PC-3 (cell line): ENCODE data around the gene GNAZ. TPM values are rescaled to one million over a fixed set of nuclear protein-coding genes. Genes with fewer than 3 reads are reported as not detected.

ENCODE experiments used
- ATAC-seq: fragments of 200-7000 bp; cut with Tn5 transposase; 2 replicates; pipeline ENCODE4 v1.9.1; 2020; ENCODE audit warnings: mild to moderate bottlenecking, moderate library complexity
- BruUV-seq: library from RNA; stranded (reverse); fragments of 400-500 nt; replicated peaks from 2 replicates; lab custom pipeline; 2021; lab: Mats Ljungman, UMichigan
- CTCF ChIA-PET: fragments of 300-600 bp; sonication (Branson Sonifier 250); formaldehyde crosslinking; loops from one replicate; lab custom pipeline; 2022; ENCODE audit warnings: antibody characterized with exemption; lab: Charles Lee
- POLR2A ChIA-PET: fragments of 300-600 bp; sonication (Branson Sonifier 250); formaldehyde crosslinking; loops from one replicate; lab custom pipeline; 2022; ENCODE audit warnings: antibody characterized with exemption; ENCODE audit not compliant: unreplicated experiment; lab: Charles Lee
- DNase-seq: peaks from one replicate; pipeline ENCODE4 v3.0.0-alpha.2; 2015
- H2AFZ ChIP-seq: fragments of 300-600 bp; sonication (generic); 2 replicates; pipeline ENCODE4 v1.6.0; 2016; ENCODE audit warnings: antibody characterized with exemption, low read length
- H3F3A ChIP-seq: fragments of 300-600 bp; sonication (generic); one replicate; pipeline ENCODE4 v1.6.0; 2017; ENCODE audit warnings: antibody characterized with exemption, low read length, control low read depth, mild to moderate bottlenecking; ENCODE audit not compliant: unreplicated experiment
- H3K27ac ChIP-seq: fragments of 300-600 bp; sonication (generic); 2 replicates; pipeline ENCODE4 v1.5.1; 2016; ENCODE audit warnings: mild to moderate bottlenecking, low read length
- H3K27me3 ChIP-seq: fragments of 300-600 bp; sonication (generic); 2 replicates; pipeline ENCODE4 v1.6.1; 2016; ENCODE audit warnings: low read length, mixed read lengths
- H3K36me3 ChIP-seq: fragments of 300-600 bp; sonication (generic); 2 replicates; pipeline ENCODE4 v1.6.1; 2016; ENCODE audit warnings: low read depth, mixed run types, low read length, mixed read lengths
- H3K4me1 ChIP-seq: fragments of 300-600 bp; sonication (generic); 2 replicates; pipeline ENCODE4 v1.5.1; 2016; ENCODE audit warnings: low read length; ENCODE audit not compliant: insufficient read depth
- H3K4me2 ChIP-seq: fragments of 300-600 bp; sonication (generic); 2 replicates; pipeline ENCODE4 v1.6.0; 2016; ENCODE audit warnings: low read length
- H3K4me3 ChIP-seq: fragments of 300-600 bp; sonication (generic); 2 replicates; pipeline ENCODE4 v1.5.1; 2016; ENCODE audit warnings: mild to moderate bottlenecking, low read length, mixed read lengths
- H3K79me2 ChIP-seq: fragments of 300-600 bp; sonication (generic); 2 replicates; pipeline ENCODE4 v1.6.1; 2017; ENCODE audit warnings: low read length, mixed read lengths
- H3K9ac ChIP-seq: fragments of 300-600 bp; sonication (generic); 2 replicates; pipeline ENCODE4 v1.6.0; 2016; ENCODE audit warnings: mild to moderate bottlenecking, low read length
- H3K9me2 ChIP-seq: fragments of 300-600 bp; sonication (generic); replicated peaks from 2 replicates; pipeline ENCODE4 v1.6.1; 2016; ENCODE audit warnings: mixed run types, low read length, mixed read lengths
- H3K9me3 ChIP-seq: fragments of 300-600 bp; sonication (generic); 2 replicates; pipeline ENCODE4 v1.6.1; 2016; ENCODE audit warnings: low read length, mixed read lengths
- H4K20me1 ChIP-seq: fragments of 300-600 bp; sonication (generic); 2 replicates; pipeline ENCODE4 v1.6.1; 2016; ENCODE audit warnings: low read length, mixed read lengths
- EZH2 ChIP-seq: fragments of 300-600 bp; sonication (generic); IDR thresholded peaks from one replicate; pipeline ENCODE4 v1.6.1; 2017; ENCODE audit warnings: antibody characterized with exemption, mild to moderate bottlenecking, low read length; ENCODE audit not compliant: unreplicated experiment
- EZH2phosphoT487 ChIP-seq: fragments of 300-600 bp; sonication (generic); IDR thresholded peaks from 2 replicates; pipeline ENCODE4 v1.6.1; 2018; ENCODE audit warnings: mild to moderate bottlenecking, antibody characterized with exemption, low read length, borderline replicate concordance
- intact Hi-C: fragments of 100-400 bp; cut with micrococcal nuclease; formaldehyde crosslinking; loops from 2 replicates; pipeline ENCODE4 v1.9.0; 2023
- total RNA-seq: library from RNA; depleted of rRNA; stranded (reverse); fragments of >200 nt; gene quantifications from 2 replicates; pipeline ENCODE4 v1.2.3, GENCODE V29; 2014
- TF ChIP-seq, protein P1 (sequence below): fragments of 300-600 bp; sonication (generic); conservative IDR thresholded peaks from 2 replicates; pipeline ENCODE4 v1.5.1; 2017; ENCODE audit warnings: antibody characterized with exemption, low read depth, mild to moderate bottlenecking, low read length

The GNAZ gene
- total RNA-seq, 1 experiment from 2014 or later, result 14.4 TPM

GRCh38 chr22:23119494-23120414 lies 49.4 kb downstream of the GNAZ start:
- POLR2A ChIA-PET, result no interaction called here
- no peaks in the 10 kb centered on the region for H3F3A ChIP-seq

DNA sequence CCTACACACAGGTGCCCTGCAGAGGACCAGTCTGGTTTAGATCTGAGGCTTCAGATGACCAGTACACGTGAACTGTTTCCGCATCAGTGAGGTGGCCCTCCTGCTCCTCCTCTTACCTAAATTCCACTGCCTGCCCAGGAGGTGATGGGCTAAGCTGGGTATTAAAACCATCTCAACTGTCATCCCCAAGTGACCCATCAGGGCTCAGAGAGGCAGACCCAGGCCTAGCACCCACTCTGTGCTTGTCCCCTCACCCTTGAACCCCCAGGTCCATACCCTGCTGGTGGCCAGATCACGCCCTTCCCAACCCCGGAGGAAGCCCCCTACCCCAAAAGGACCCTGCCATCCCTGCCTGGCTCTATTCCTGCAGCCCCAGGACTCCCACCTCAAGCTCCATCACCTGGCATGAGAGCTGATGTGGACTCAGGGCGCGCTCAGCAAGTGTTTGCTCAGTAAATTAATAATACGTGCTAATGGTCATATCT lies 50.1 kb downstream of the GNAZ start:
- no peaks in the 10 kb centered on the region for H3K36me3 ChIP-seq
- H4K20me1 ChIP-seq, result no peaks in the 10 kb centered on the region
- ChIA-PET CTCF (no interaction called here), POLR2A (interaction anchor here (0.7 kb wide), 1 partner anchor 162 kb away, joined by 3 read pairs; no protein-coding TSS in a partner anchor)
- H3K9ac ChIP-seq, result no peak overlapping the region
- no peak overlapping the region for H3K4me2 ChIP-seq
- H3K9me3 ChIP-seq, result no peaks in the 10 kb centered on the region
- no peaks in the 10 kb centered on the region for H3K9me2 ChIP-seq
- H3K79me2 ChIP-seq, result no peaks in the 10 kb centered on the region
- TF ChIP-seq EZH2phosphoT487 (no peak), EZH2 (no peak)
- TF ChIP-seq, protein P1, sequence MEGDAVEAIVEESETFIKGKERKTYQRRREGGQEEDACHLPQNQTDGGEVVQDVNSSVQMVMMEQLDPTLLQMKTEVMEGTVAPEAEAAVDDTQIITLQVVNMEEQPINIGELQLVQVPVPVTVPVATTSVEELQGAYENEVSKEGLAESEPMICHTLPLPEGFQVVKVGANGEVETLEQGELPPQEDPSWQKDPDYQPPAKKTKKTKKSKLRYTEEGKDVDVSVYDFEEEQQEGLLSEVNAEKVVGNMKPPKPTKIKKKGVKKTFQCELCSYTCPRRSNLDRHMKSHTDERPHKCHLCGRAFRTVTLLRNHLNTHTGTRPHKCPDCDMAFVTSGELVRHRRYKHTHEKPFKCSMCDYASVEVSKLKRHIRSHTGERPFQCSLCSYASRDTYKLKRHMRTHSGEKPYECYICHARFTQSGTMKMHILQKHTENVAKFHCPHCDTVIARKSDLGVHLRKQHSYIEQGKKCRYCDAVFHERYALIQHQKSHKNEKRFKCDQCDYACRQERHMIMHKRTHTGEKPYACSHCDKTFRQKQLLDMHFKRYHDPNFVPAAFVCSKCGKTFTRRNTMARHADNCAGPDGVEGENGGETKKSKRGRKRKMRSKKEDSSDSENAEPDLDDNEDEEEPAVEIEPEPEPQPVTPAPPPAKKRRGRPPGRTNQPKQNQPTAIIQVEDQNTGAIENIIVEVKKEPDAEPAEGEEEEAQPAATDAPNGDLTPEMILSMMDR, result no peak
- intact Hi-C loops, result no loop called here
- no peak for DNase-seq
- no peak overlapping the region for H3K27ac ChIP-seq
- H3F3A ChIP-seq, result no peaks in the 10 kb centered on the region
- no peak for ATAC-seq
- BruUV-seq, result no TSS peak
- no peaks in the 10 kb centered on the region for H3K4me1 ChIP-seq
- H3K4me3 ChIP-seq, result no peak overlapping the region
- no peak overlapping the region for H2AFZ ChIP-seq
- H3K27me3 ChIP-seq, result no peaks in the 10 kb centered on the region

More at GRCh38 chr22:23119494-23120414, 49.4 kb downstream of the GNAZ start:
- Histone ChIP-seq H3K9me3 (no peaks in the 10 kb centered on the region), H3K27me3 (no peaks in the 10 kb centered on the region), H3K9ac (no peak overlapping the region), H4K20me1 (no peaks in the 10 kb centered on the region), H3K27ac (no peak overlapping the region), H3K36me3 (no peaks in the 10 kb centered on the region), H2AFZ (no peak overlapping the region), H3K79me2 (no peaks in the 10 kb centered on the region), H3K4me3 (no peak overlapping the region), H3K4me2 (no peak overlapping the region), H3K4me1 (no peaks in the 10 kb centered on the region), H3K9me2 (no peaks in the 10 kb centered on the region)
- CTCF ChIA-PET, result no interaction called here
- no peak for ATAC-seq
- DNase-seq, result no peak
- BruUV-seq, result no TSS peak
- intact Hi-C loops, result no loop called here
- TF ChIP-seq, protein P1, result no peak
- no peak for TF ChIP-seq EZH2phosphoT487
- no peak for TF ChIP-seq EZH2
